Keratinocyte (primary cell): Measurements from ENCODE around the gene COL6A1. TPM values are rescaled to one million over a fixed set of nuclear protein-coding genes. Genes with fewer than 3 reads are reported as not detected.

Source experiments
- DNase-seq: peaks from one replicate; pipeline ENCODE4 v3.0.0-alpha.2; 2011; ENCODE audit warnings: low read depth, missing footprints, low spot score
- FAIRE-seq: peaks from 2 replicates; lab custom pipeline; 2011; peaks lifted over from hg19 to GRCh38; lab: Jason Lieb, UNC
- H2AFZ ChIP-seq: 2 replicates; pipeline ENCODE4 v1.6.0; 2012; ENCODE audit warnings: low read length, control low read depth, inconsistent platforms; ENCODE audit not compliant: control insufficient read depth
- H3K27ac ChIP-seq: 2 replicates; pipeline ENCODE4 v1.5.1; 2011; ENCODE audit warnings: low read length; ENCODE audit not compliant: control insufficient read depth, insufficient read depth
- H3K27me3 ChIP-seq: 3 replicates; pipeline ENCODE4 v1.6.0; 2011; ENCODE audit warnings: low read length; ENCODE audit not compliant: control insufficient read depth, insufficient read depth; ENCODE audit errors: extremely low read depth
- H3K36me3 ChIP-seq, 2 experiments: 2 replicates in 1 of 2; 3 replicates in 1 of 2; pipeline ENCODE4 v1.5.1; 2011; ENCODE audit warnings: low read length in 2 of 2, mild to moderate bottlenecking in 1 of 2; ENCODE audit not compliant: control insufficient read depth in 2 of 2, insufficient read depth in 2 of 2; ENCODE audit errors: extremely low read depth in 1 of 2
- H3K4me1 ChIP-seq: 3 replicates; pipeline ENCODE4 v1.5.1; 2011; ENCODE audit warnings: low read length; ENCODE audit not compliant: control insufficient read depth, insufficient read depth; ENCODE audit errors: extremely low read depth
- H3K4me2 ChIP-seq: 3 replicates; pipeline ENCODE4 v1.6.0; 2011; ENCODE audit warnings: low read depth, low read length; ENCODE audit not compliant: control insufficient read depth, insufficient read depth; ENCODE audit errors: extremely low read depth
- H3K4me3 ChIP-seq, 3 experiments: fragments of 200-600 bp in 1 of 3; sonication (generic) in 1 of 3; 2 replicates in 2 of 3; 3 replicates in 1 of 3; pipeline ENCODE4 v1.5.1; 2011 to 2016; ENCODE audit warnings: low read length in 3 of 3, mild to moderate bottlenecking in 3 of 3, control low read depth in 2 of 3, inconsistent platforms in 1 of 3, low read depth in 1 of 3, mixed read lengths in 1 of 3, mixed run types in 1 of 3, moderate library complexity in 1 of 3; ENCODE audit not compliant: control insufficient read depth in 2 of 3, insufficient read depth in 2 of 3; ENCODE audit errors: extremely low read depth in 1 of 3
- H3K79me2 ChIP-seq: 2 replicates; pipeline ENCODE4 v1.6.0; 2012; ENCODE audit warnings: low read length; ENCODE audit not compliant: control insufficient read depth, insufficient read depth
- H3K9ac ChIP-seq: 3 replicates; pipeline ENCODE4 v1.6.0; 2011; ENCODE audit warnings: low read length; ENCODE audit not compliant: control insufficient read depth, insufficient read depth; ENCODE audit errors: extremely low read depth
- H3K9me1 ChIP-seq: 3 replicates; pipeline ENCODE4 v1.6.0; 2011; ENCODE audit warnings: low read length; ENCODE audit not compliant: control insufficient read depth, insufficient read depth; ENCODE audit errors: extremely low read depth
- H3K9me3 ChIP-seq: 2 replicates; pipeline ENCODE4 v1.5.1; 2012; ENCODE audit warnings: low read depth, low read length; ENCODE audit not compliant: control insufficient read depth
- H4K20me1 ChIP-seq: 3 replicates; pipeline ENCODE4 v1.6.0; 2011; ENCODE audit warnings: low read length; ENCODE audit not compliant: control insufficient read depth, insufficient read depth; ENCODE audit errors: extremely low read depth
- CTCF ChIP-seq, 3 experiments: IDR thresholded peaks in 1 of 3; conservative IDR thresholded peaks in 1 of 3; optimal IDR thresholded peaks in 1 of 3; 2 replicates in 2 of 3; 3 replicates in 1 of 3; pipeline versions ENCODE3 to v1.5.1; 2011; ENCODE audit warnings: low read length in 3 of 3, mild to moderate bottlenecking in 3 of 3, moderate library complexity in 2 of 3, control low read depth in 1 of 3, inconsistent platforms in 1 of 3; ENCODE audit not compliant: insufficient read depth in 2 of 3; ENCODE audit errors: extremely low read depth in 1 of 3
- EZH2 ChIP-seq: IDR thresholded peaks from one replicate; pipeline ENCODE4 v1.6.1; 2012; ENCODE audit warnings: inconsistent platforms, mild to moderate bottlenecking, low read length, moderate library complexity
- dilution Hi-C: fragments of 300-500 bp; cut with MboI; formaldehyde crosslinking; loops from one replicate; pipeline ENCODE4 v1.7.0; 2020; ENCODE audit warnings: low sequenced_read_pairs; ENCODE audit not compliant: extremely low pct_ligation_motif_present
- polyA plus RNA-seq, 5 experiments: library from polyadenylated mRNA; depleted of rRNA in 3 of 5; stranded (reverse) in 3 of 5; stranded (forward) in 1 of 5; unstranded in 1 of 5; fragments of >200 nt; gene quantifications; 1 replicate in 1 of 5; 2 replicates in 3 of 5; 3 replicates in 1 of 5; pipeline versions ENCODE4 v1.2.1 to v1.2.3, GENCODE V29; 2011 to 2012; ENCODE audit warnings: missing spikeins in 2 of 5, low read depth in 1 of 5, low replicate concordance in 1 of 5

The COL6A1 gene
- polyA plus RNA-seq, 1 donor (not counting 4 experiments of a cell fraction or from before 2014, with no cell fraction given): 2.5 TPM

GRCh38 chr21:45994759-45995685 lies 13.5 kb downstream of the COL6A1 start:
- Histone ChIP-seq H3K9me1 (no peaks in the 10 kb centered on the region), H3K4me2 (no peak overlapping the region), H3K4me1 (no peaks in the 10 kb centered on the region), H3K9me3 (no peaks in the 10 kb centered on the region), H3K27ac (no peak overlapping the region), H3K9ac (no peak overlapping the region), H2AFZ (no peak overlapping the region), H4K20me1 (no peaks in the 10 kb centered on the region), H3K4me3 (no peak overlapping the region), H3K79me2 (no peaks in the 10 kb centered on the region), H3K36me3 (no peaks in the 10 kb centered on the region), H3K27me3 (no peaks in the 10 kb centered on the region)
- TF ChIP-seq CTCF (optimal IDR thresholded peaks at IDR 0.05 in 1 of 3, IDR thresholded peaks at IDR 0.05 in 1 of 3, conservative IDR thresholded peaks at IDR 0.05 in 1 of 3; ENCODE audit: extremely low read depth in 1 of 3, insufficient read depth in 2 of 3, low read length in 3 of 3): no peak
- TF ChIP-seq EZH2: no peak
- DNase-seq (no peak), FAIRE-seq (no peak)
- dilution Hi-C loops: no loop called here

- Histone ChIP-seq H3K36me3 (no peaks in the 10 kb centered on the region), H3K79me2 (no peaks in the 10 kb centered on the region), H3K27me3 (no peaks in the 10 kb centered on the region), H3K27ac (no peak overlapping the region), H4K20me1 (no peaks in the 10 kb centered on the region), H3K4me3 (no peak overlapping the region), H3K9me1 (no peaks in the 10 kb centered on the region), H2AFZ (no peak overlapping the region), H3K4me1 (no peaks in the 10 kb centered on the region), H3K9me3 (no peaks in the 10 kb centered on the region), H3K4me2 (no peak overlapping the region), H3K9ac (no peak overlapping the region)
- dilution Hi-C loops: no loop called here
- FAIRE-seq (no peak), DNase-seq (no peak)
- TF ChIP-seq EZH2 (no peak), CTCF (optimal IDR thresholded peaks at IDR 0.05 in 1 of 3, IDR thresholded peaks at IDR 0.05 in 1 of 3, conservative IDR thresholded peaks at IDR 0.05 in 1 of 3; ENCODE audit: extremely low read depth in 1 of 3, insufficient read depth in 2 of 3, low read length in 3 of 3) (no peak)
Observed at GRCh38 chr21:45995686-45996179, 14.2 kb downstream of the COL6A1 start.
